ENCODE data around the gene OSBPL1A.
"Not testable (repeated sequence)": the region's sequence is repeated elsewhere in the genome, so short reads cannot be mapped to it uniquely, and the experiment has no call there.

OSBPL1A gene

GRCh38 chr18:24397131-24397693, 412 bp downstream of the OSBPL1A start:
- DNase-seq (ENCODE audit: low read depth in 3 of 3) = peak in 1 of 3 experiments; percentile 12

GRCh38 chr18:24396082-24396633, 1.5 kb downstream of the OSBPL1A start:
- no peak for DNase-seq (ENCODE audit: low read depth in 3 of 3)

- no peak for DNase-seq (ENCODE audit: low read depth in 3 of 3)
Measured at GRCh38 chr18:24395049-24395795, 2.4 kb downstream of the OSBPL1A start.

GRCh38 chr18:24388957-24389356, 8.7 kb downstream of the OSBPL1A start:
- no peak for DNase-seq (ENCODE audit: low read depth in 3 of 3)

GRCh38 chr18:24386681-24387080, 10.9 kb downstream of the OSBPL1A start:
- DNase-seq (ENCODE audit: low read depth in 3 of 3) = no peak

- DNase-seq (ENCODE audit: low read depth in 3 of 3) = no peak
Measured at GRCh38 chr18:24381126-24381525, 16.5 kb downstream of the OSBPL1A start.

GRCh38 chr18:24380163-24380747, 17.4 kb downstream of the OSBPL1A start:
- DNase-seq (ENCODE audit: low read depth in 3 of 3) = no peak

- no peak for DNase-seq (ENCODE audit: low read depth in 3 of 3)
Measured at GRCh38 chr18:24378598-24378997, 19.0 kb downstream of the OSBPL1A start.

GRCh38 chr18:24376531-24376930, 21.1 kb downstream of the OSBPL1A start:
- DNase-seq (ENCODE audit: low read depth in 3 of 3) = not testable (repeated sequence)

- DNase-seq (ENCODE audit: low read depth in 3 of 3) = no peak
Measured at GRCh38 chr18:24373328-24373727, 24.3 kb downstream of the OSBPL1A start.

- no peak for DNase-seq (ENCODE audit: low read depth in 3 of 3)
Measured at GRCh38 chr18:24372279-24372872, 25.2 kb downstream of the OSBPL1A start.

GRCh38 chr18:24370120-24370519, 27.5 kb downstream of the OSBPL1A start:
- no peak for DNase-seq (ENCODE audit: low read depth in 3 of 3)

GRCh38 chr18:24369426-24369825, 28.2 kb downstream of the OSBPL1A start:
- DNase-seq (ENCODE audit: low read depth in 3 of 3) = no peak

- peak in 2 of 3 experiments; percentile 4 to 12 for DNase-seq (ENCODE audit: low read depth in 3 of 3)
Measured at GRCh38 chr18:24368749-24369148, 28.9 kb downstream of the OSBPL1A start.

- DNase-seq (ENCODE audit: low read depth in 3 of 3) = no peak
Measured at GRCh38 chr18:24366328-24366727, 31.3 kb downstream of the OSBPL1A start.

GRCh38 chr18:24364177-24364576, 33.4 kb downstream of the OSBPL1A start:
- DNase-seq (ENCODE audit: low read depth in 3 of 3) = no peak

- no peak for DNase-seq (ENCODE audit: low read depth in 3 of 3)
Measured at GRCh38 chr18:24362757-24363156, 34.9 kb downstream of the OSBPL1A start.

GRCh38 chr18:24359787-24360530, 37.7 kb downstream of the OSBPL1A start:
- DNase-seq (ENCODE audit: low read depth in 3 of 3) = not testable (repeated sequence)

- no peak for DNase-seq (ENCODE audit: low read depth in 3 of 3)
Measured at GRCh38 chr18:24354278-24354677, 43.3 kb downstream of the OSBPL1A start.

- DNase-seq (ENCODE audit: low read depth in 3 of 3) = no peak
Measured at GRCh38 chr18:24346254-24346653, 51.4 kb downstream of the OSBPL1A start.

GRCh38 chr18:24344509-24344908, 53.1 kb downstream of the OSBPL1A start:
- DNase-seq (ENCODE audit: low read depth in 3 of 3) = no peak

- DNase-seq (ENCODE audit: low read depth in 3 of 3) = no peak
Measured at GRCh38 chr18:24342347-24342746, 55.3 kb downstream of the OSBPL1A start.

All from stimulated activated CD4-positive, alpha-beta T cell treated with anti-CD3 and anti-CD28 coated beads, TNF-alpha, amount 100 ng/mL, for 4 hours (primary cell).